ENCODE measurements around the gene IGFBP1.

The IGFBP1 gene

GRCh38 chr7:45902820-45903219 lies 14.5 kb downstream of the IGFBP1 start:
- DNase-seq (ENCODE audit: low spot score), result no peak

GRCh38 chr7:45909561-45909960 lies 21.3 kb downstream of the IGFBP1 start:
- no peak for DNase-seq (ENCODE audit: low spot score)

GRCh38 chr7:45910855-45911254 lies 22.6 kb downstream of the IGFBP1 start:
- DNase-seq (ENCODE audit: low spot score), result no peak

GRCh38 chr7:45911311-45911710 lies 23.0 kb downstream of the IGFBP1 start:
- DNase-seq (ENCODE audit: low spot score), result no peak

- no peak for DNase-seq (ENCODE audit: low spot score)
Observed at GRCh38 chr7:45912972-45913371, 24.7 kb downstream of the IGFBP1 start.

GRCh38 chr7:45914911-45915310 lies 26.6 kb downstream of the IGFBP1 start:
- DNase-seq (ENCODE audit: low spot score), result no peak

GRCh38 chr7:45915606-45916005 lies 27.3 kb downstream of the IGFBP1 start:
- DNase-seq (ENCODE audit: low spot score), result no peak

- DNase-seq (ENCODE audit: low spot score), result no peak
Observed at GRCh38 chr7:45917064-45917463, 28.8 kb downstream of the IGFBP1 start.

- peak; percentile 49 for DNase-seq (ENCODE audit: low spot score)
Observed at GRCh38 chr7:45917658-45918057, 29.4 kb downstream of the IGFBP1 start.

- no peak for DNase-seq (ENCODE audit: low spot score)
Observed at GRCh38 chr7:45918556-45918955, 30.3 kb downstream of the IGFBP1 start.

- no peak for DNase-seq (ENCODE audit: low spot score)
Observed at GRCh38 chr7:45919231-45919784, 31.0 kb downstream of the IGFBP1 start.

GRCh38 chr7:45919993-45920459 lies 31.7 kb downstream of the IGFBP1 start:
- no peak for DNase-seq (ENCODE audit: low spot score)

GRCh38 chr7:45920502-45921380 lies 32.5 kb downstream of the IGFBP1 start, which contains the start of gene IGFBP3:
Gene IGFBP3, minus strand, starts transcription at chr7:45921272. Its CDS starts 132 bp downstream, at chr7:45921140.
- no peak for DNase-seq (ENCODE audit: low spot score)

GRCh38 chr7:45921381-45921698 lies 33.1 kb downstream of the IGFBP1 start:
- DNase-seq (ENCODE audit: low spot score), result no peak

- DNase-seq (ENCODE audit: low spot score), result no peak
Observed at GRCh38 chr7:45921699-45922519, 33.6 kb downstream of the IGFBP1 start.

GRCh38 chr7:45922810-45923209 lies 34.5 kb downstream of the IGFBP1 start:
- DNase-seq (ENCODE audit: low spot score), result no peak

- DNase-seq (ENCODE audit: low spot score), result peak; percentile 47
Observed at GRCh38 chr7:45923290-45923689, 35.0 kb downstream of the IGFBP1 start.

GRCh38 chr7:45923818-45924217 lies 35.5 kb downstream of the IGFBP1 start:
- no peak for DNase-seq (ENCODE audit: low spot score)

- peak; percentile 50 for DNase-seq (ENCODE audit: low spot score)
Observed at GRCh38 chr7:45924283-45924682, 36.0 kb downstream of the IGFBP1 start.

- no peak for DNase-seq (ENCODE audit: low spot score)
Observed at GRCh38 chr7:45927721-45928120, 39.4 kb downstream of the IGFBP1 start.

- no peak for DNase-seq (ENCODE audit: low spot score)
Observed at GRCh38 chr7:45930967-45931366, 42.7 kb downstream of the IGFBP1 start.

GRCh38 chr7:45937301-45937700 lies 49.0 kb downstream of the IGFBP1 start:
- no peak for DNase-seq (ENCODE audit: low spot score)

- DNase-seq (ENCODE audit: low spot score), result no peak
Observed at GRCh38 chr7:45937862-45938261, 49.6 kb downstream of the IGFBP1 start.
